ENCODE results near the gene IKZF3.

IKZF3 gene

GRCh38 chr17:39738568-39738901 lies 125.6 kb downstream of the IKZF3 start:
- no peaks in the 10 kb centered on the region for H3K9me3 ChIP-seq (ENCODE audit: control insufficient read depth, insufficient read depth, low read depth, low read length)
- peaks cover 24% of the 10 kb centered on the region for H3K4me1 ChIP-seq (ENCODE audit: control insufficient read depth, insufficient read depth, low read length)
- H3K27ac ChIP-seq (ENCODE audit: extremely low read depth, low read depth, low read length): peak overlapping the region; percentile 66; the same call in 1 of the 2 replicates
- H3K4me3 ChIP-seq (ENCODE audit: low read depth, low read length): peak overlapping the region; percentile 51
- peak; percentile 15; the same call in 1 of the 2 replicates for TF ChIP-seq GLIS1 (tag by site-specific recombination; IDR thresholded peaks at IDR 0.05)
- TF ChIP-seq ZNF341 (tag by site-specific recombination; IDR thresholded peaks at IDR 0.05; ENCODE audit: low read depth): peak; percentile 78
- TF ChIP-seq SP3 (tag by site-specific recombination; IDR thresholded peaks at IDR 0.05): 0 out of 2 replicates have a peak, but pooled peaks have one; percentile 6
- TF ChIP-seq KLF1 (tag by site-specific recombination; IDR thresholded peaks at IDR 0.05): peak; percentile 53
- no peak for TF ChIP-seq ZNF239 (tag by site-specific recombination; IDR thresholded peaks at IDR 0.05)
- no peak for TF ChIP-seq ZNF274 (IDR thresholded peaks at IDR 0.05; ENCODE audit: low read length)
- TF ChIP-seq ZNF274 (tag by site-specific recombination; IDR thresholded peaks at IDR 0.05; ENCODE audit: borderline replicate concordance): no peak
- peak; percentile 31; the same call in 1 of the 2 replicates for TF ChIP-seq ZBTB20 (tag by site-specific recombination; IDR thresholded peaks at IDR 0.05)
- ChIA-PET CTCF (interaction anchor here (0.6 kb wide), 1 partner anchor 1953 kb away, joined by 3 read pairs; no protein-coding TSS in a partner anchor), POLR2A (interaction anchor here (1.0 to 1.9 kb wide), 2 partner anchors 9 to 538 kb away, joined by 5 to 15 read pairs; partner anchors contain the start of genes MIEN1 and RPL19)
- no peaks in the 10 kb centered on the region; a peak in 1 of 3 replicates for H3K36me3 ChIP-seq (ENCODE audit: control insufficient read depth in 2 of 2, insufficient read depth in 1 of 2, low read length in 2 of 2)

DNA sequence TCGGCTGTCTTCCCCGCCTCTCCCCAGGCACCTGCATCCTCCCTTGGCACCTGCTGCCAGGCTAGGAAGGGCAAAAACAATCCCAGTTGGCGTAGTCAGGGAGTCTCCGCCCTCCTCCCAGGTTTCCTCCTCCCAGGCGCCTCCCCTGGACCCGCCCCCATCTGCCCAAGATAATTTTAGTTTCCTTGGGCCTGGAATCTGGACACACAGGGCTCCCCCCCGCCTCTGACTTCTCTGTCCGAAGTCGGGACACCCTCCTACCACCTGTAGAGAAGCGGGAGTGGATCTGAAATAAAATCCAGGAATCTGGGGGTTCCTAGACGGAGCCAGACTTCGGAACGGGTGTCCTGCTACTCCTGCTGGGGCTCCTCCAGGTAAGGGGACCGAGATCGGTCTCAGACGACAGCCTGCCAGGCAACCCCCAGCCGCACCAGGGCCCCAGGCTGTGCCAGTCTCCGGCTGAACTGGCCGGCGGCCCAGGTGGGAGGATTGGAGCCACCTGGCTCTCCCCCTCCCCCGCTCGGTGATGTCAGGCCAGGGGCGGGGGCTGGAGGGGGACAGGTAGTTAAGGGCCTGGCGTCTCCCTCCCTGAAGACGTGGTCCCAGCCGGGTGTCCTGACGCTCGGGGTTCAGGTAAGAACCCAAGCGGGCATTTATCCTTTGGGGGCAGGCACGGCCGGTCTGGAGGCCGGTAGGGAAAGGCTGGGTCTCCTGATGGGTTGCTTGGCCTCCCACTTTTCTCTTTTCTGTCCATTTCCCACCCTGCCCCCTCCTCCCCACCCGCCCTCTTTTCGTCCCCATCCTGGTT lies 126.1 kb downstream of the IKZF3 start, which contains the start of gene GRB7:
TSS of gene GRB7 (plus strand) at position 179 of the 808 bp plus-strand sequence. CDS start 4,364 bp downstream, outside the sequence.
- H3K4me3 ChIP-seq (ENCODE audit: low read depth, low read length): peak within 1 kb of the TSS; percentile 51
- H3K4me1 ChIP-seq (ENCODE audit: control insufficient read depth, insufficient read depth, low read length): peaks cover 24% of the 10 kb centered on the region
- H3K9me3 ChIP-seq (ENCODE audit: control insufficient read depth, insufficient read depth, low read depth, low read length): no peaks in the 10 kb centered on the region
- no peaks in the 10 kb centered on the region; a peak in 1 of 3 replicates for H3K36me3 ChIP-seq (ENCODE audit: control insufficient read depth in 2 of 2, insufficient read depth in 1 of 2, low read length in 2 of 2)
- CTCF ChIA-PET: interaction anchor here (1.8 kb wide), 1 partner anchor 117 kb away, joined by 8 read pairs; no protein-coding TSS in a partner anchor
- TF ChIP-seq WT1 (tag by site-specific recombination; IDR thresholded peaks at IDR 0.05): 0 out of 2 replicates have a peak, but pooled peaks have one; percentile 46
- TF ChIP-seq SCRT2 (tag by site-specific recombination; IDR thresholded peaks at IDR 0.05): 0 out of 2 replicates have a peak, but pooled peaks have one; percentile 18
- TF ChIP-seq ZNF148 (tag by site-specific recombination; IDR thresholded peaks at IDR 0.05; ENCODE audit: borderline replicate concordance): no peak
- TF ChIP-seq, protein P1, sequence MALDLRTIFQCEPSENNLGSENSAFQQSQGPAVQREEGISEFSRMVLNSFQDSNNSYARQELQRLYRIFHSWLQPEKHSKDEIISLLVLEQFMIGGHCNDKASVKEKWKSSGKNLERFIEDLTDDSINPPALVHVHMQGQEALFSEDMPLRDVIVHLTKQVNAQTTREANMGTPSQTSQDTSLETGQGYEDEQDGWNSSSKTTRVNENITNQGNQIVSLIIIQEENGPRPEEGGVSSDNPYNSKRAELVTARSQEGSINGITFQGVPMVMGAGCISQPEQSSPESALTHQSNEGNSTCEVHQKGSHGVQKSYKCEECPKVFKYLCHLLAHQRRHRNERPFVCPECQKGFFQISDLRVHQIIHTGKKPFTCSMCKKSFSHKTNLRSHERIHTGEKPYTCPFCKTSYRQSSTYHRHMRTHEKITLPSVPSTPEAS (tag by site-specific recombination; IDR thresholded peaks at IDR 0.05): no peak
- TF ChIP-seq ZNF433 (tag by site-specific recombination; IDR thresholded peaks at IDR 0.05; ENCODE audit: low read depth): no peak
- TF ChIP-seq KLF1 (tag by site-specific recombination; IDR thresholded peaks at IDR 0.05): peak; percentile 76
- no peak for TF ChIP-seq ZNF677 (tag by site-specific recombination; IDR thresholded peaks at IDR 0.05)
- TF ChIP-seq ZNF560 (tag by site-specific recombination; IDR thresholded peaks at IDR 0.05; ENCODE audit: borderline replicate concordance): no peak
- 0 out of 2 replicates have a peak, but pooled peaks have one; percentile 16 for TF ChIP-seq PATZ1 (tag by site-specific recombination; IDR thresholded peaks at IDR 0.05)
- TF ChIP-seq SP2 (tag by site-specific recombination; IDR thresholded peaks at IDR 0.05): peak; percentile 43
- TF ChIP-seq YY2 (tag by site-specific recombination; IDR thresholded peaks at IDR 0.05): no peak
- peak within 1 kb of the TSS; percentile 66; the same call in 1 of the 2 replicates for H3K27ac ChIP-seq (ENCODE audit: extremely low read depth, low read depth, low read length)
- POLR2A ChIA-PET: interaction anchor here (1.9 kb wide), 1 partner anchor 8 kb away, joined by 15 read pairs; the partner anchor contains the start of gene MIEN1
